Measurements from ENCODE around the gene OR2T2.
A peak's percentile ranks its signal among the peaks of the same experiment; 100 is the strongest.
"Not testable (repeated sequence)": the region's sequence is repeated elsewhere in the genome, so short reads cannot be mapped to it uniquely, and the experiment has no call there.

OR2T2 gene, protein sequence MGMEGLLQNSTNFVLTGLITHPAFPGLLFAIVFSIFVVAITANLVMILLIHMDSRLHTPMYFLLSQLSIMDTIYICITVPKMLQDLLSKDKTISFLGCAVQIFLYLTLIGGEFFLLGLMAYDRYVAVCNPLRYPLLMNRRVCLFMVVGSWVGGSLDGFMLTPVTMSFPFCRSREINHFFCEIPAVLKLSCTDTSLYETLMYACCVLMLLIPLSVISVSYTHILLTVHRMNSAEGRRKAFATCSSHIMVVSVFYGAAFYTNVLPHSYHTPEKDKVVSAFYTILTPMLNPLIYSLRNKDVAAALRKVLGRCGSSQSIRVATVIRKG

DNA sequence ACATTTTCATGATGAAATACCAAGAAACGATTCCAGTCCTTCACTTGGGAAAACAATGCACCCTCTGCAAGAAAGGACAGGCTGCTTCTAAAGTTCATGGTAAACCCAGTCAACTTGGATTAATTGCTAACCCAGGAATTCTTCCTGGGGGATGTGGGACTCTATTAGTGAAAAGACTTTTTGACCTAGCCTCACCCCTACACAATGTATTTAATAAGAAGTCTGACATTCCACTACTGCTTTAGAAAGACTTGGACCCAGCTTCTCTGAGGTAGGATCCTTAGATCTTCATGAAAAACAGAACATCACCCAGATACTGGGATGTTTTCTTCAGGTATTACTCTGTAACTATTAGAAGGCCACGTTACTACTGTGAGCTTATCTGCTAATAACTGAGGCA is at the start of gene OR2T2:
Gene OR2T2 (plus strand): TSS at position 239 of the 400 bp plus-strand sequence. CDS start 7,161 bp downstream, outside the sequence.
- not testable (repeated sequence) for DNase-seq

DNA sequence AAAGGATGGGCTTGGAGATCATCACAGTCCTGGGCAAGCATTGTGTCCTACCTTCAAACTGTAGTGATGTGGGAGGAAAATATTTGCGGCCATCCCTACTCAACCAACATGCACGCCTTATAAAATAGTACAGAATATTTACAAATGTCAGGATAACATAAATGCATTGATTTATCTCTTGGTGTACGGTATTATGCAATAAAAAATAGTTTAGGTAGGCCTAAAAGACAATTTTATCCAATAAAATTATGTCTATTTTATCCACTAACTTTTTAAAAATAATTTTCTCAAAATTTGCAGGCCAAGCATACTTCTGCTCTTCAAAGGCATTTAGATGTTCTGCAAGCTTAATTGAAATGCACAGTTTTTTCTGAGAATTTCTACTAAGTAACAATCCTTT is 42.7 kb upstream of the OR2T2 start, which contains the start of gene OR2T1:
Gene OR2T1 (plus strand): TSS at position 301 of the 400 bp plus-strand sequence. CDS start 3,100 bp downstream, outside the sequence.
- no peak for DNase-seq

DNA sequence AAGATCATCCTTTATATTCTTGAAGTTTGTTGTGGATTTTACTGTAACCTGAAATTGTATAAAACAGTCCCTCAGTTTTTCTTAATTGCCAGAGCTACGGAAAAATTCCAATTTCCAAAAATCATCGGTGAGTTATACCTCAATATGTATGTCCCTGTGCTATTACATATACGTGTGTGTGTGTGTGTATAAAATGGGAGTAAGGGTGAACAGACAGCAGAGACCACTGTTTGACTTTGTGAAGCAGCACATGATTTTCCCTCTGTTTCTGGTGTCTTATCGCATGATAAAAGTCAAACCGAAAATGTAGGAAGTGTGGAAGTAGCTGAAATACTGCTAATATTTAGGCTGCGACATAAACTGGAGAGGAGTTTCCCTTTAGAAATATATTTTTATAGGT is 41.4 kb upstream of the OR2T2 start:
- no peak for DNase-seq

DNA sequence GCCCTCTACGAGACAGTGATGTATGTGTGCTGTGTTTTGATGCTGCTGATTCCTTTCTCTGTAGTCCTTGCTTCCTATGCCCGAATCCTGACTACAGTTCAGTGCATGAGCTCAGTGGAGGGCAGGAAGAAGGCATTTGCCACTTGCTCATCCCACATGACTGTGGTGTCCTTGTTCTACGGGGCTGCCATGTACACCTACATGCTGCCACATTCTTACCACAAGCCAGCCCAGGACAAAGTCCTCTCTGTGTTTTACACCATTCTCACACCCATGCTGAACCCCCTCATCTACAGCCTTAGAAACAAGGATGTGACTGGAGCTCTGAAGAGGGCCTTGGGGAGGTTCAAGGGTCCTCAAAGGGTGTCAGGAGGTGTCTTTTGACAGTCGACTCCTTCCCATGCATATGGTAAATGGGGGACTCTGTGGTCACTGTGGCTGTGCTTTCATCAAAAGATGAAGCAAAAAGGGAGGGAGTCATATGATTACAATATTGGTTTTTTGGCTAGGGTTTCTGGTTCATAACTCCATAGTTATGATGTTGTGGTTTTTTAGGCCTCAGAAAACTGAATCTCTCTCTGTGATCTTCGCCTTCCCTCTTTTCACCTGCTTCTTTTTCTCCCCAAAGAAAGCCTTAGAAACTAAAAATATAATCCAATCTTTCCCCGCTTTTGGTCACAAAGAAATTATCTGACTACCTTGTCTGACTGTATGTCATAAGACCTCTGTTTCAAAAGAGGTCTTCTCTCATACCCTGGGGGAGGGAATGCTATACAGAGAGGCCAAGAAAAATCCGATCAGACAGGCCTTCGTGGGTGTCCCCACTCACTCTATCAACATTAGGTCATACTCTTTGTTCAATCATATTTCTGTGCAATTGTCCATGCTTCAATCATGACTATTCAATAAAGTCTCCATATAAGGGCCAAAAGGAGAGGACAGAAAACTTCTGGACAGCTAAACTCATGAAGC is 38.4 kb upstream of the OR2T2 start:
- DNase-seq = no peak

DNA sequence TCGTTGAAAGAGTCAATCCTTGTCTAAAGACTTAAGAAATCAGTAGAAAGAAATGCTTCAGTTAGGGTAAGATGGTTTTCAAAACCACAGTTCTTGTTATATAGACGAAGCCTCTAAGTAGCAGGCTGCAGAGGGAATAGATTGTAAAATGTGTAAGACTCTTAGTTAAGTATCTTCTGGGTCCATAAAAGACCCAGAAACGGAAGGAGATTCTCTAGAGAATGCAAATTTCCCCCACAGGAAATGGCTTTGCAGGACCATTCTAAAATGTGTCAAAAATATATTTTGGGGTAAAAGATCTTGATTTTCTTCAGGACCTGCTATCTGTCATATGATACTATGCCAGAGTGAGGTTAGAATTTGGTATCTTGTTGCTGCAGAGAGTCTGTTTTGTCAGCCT is 29.2 kb upstream of the OR2T2 start:
- no peak for DNase-seq

DNA sequence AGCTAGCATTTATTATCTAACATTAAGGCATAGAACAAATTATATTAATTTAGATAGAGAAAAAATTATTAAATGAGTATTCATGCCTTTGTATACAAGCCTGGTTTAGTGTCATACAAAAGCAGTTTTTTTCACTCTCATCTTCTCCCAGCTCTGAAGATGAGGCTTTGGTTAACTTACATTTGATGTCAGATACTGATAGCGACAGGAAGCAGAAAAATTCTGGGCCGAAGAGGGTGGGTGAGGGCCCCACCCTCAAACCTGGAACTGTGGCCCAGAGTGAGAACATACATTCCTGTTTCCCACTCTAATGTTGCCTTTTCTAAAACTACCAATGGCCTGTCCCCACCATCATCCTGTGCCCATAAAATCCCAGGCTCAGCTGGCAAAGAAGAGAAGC is 27.6 kb upstream of the OR2T2 start:
- peak; percentile 3 for DNase-seq

DNA sequence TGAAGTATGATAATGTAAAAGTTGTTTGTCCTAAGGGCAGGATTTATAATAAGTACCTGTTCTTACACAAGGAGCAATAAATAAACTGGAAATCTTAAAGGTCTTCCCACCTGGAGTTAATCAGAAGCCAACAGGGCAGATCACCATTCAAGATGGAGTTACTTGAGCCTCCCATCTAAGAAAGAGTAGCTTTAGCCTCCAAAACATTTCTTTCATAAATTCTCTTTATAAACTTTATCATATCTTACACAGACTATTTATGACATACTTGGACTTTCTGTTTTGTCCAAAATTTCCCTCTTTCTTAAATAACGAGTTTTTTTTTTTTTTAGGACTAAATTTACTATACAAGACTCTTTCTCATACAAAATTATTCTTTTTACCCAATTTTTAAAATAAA is 24.1 kb upstream of the OR2T2 start:
- DNase-seq = no peak

DNA sequence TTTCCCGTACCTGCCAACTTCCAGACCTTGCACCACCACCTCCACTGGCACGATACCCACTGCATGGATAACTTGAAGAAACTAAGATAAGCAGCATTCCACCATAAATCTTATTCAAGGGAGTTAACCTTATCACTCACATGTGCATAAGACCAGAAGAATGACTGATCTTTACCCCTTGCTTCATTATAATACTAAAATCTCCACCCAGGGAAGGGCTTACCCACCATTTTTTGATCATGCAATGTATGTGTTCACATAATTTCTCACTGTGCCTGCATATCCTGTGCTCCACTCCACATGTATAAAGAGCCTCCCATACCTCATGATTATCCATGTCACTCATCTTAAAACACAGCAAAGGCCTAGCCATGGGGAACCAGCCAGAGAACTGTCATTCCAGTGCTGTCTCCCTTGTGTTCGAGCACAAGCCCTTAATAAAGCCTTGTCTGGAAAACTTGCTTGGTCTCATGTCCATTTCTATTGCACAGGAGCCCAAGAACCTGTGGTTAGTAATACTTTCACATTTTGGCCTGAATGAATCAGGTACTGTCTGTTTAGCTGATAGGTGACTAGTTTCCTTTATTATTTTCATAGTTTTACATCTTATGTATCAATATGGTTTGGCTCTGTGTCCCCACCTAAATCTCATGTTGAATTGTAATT is 17.8 kb upstream of the OR2T2 start:
- DNase-seq = not testable (repeated sequence)

DNA sequence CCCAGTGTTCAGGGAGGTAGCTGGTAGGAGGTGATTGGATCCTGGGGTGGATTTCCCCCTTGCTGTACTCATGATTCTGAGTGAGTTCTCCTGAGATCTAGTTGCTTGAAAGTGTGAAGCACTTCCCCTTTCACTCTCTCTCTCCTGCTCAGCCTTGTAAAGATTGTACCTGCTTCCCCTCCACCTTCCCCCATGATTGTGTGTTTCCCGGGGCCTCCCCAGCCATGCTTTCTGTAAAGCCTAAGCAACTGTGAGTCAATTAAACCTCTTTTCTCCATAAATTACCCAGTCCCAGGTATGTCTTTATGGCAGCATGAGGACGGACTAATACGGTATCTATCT is 17.3 kb upstream of the OR2T2 start:
- not testable (repeated sequence) for DNase-seq

DNA sequence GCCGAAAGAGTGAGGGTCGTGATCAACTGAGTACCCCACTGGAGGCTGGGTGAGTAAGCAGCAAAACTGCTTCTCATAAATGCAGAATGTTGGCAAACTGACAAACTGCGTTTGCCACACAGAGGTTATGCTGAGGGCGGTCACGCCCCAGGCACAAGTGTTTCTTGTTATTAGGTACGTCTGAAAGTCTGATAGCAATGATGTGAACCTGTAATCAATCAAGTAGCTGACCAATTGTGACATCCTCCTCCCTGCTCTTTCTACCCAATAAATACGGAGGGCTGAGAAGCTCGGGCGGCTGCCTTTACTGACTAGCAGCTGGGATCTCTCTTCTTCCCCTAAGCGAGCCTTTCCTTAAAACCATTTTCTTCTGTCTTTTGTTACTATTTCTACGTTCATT is 13.8 kb upstream of the OR2T2 start:
- DNase-seq = not testable (repeated sequence)

DNA sequence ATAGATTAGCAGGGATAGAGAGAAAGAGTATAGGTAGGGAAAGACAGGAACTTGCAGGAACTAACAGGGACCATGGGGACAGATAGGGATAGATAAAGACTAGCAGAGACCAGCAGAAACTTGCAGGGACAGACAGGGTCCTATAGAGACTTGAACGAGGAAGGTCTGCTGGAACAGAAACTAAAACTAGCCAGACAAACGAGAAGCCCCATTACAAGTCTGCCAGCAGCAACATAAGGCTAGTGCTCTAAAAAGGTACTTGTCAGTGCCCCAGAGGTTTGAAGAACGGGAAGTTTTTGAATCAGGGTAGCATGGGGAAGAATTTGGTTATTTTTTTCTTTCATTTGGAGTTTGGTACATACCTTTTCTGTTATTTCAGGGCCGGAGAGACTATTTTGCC is 13.2 kb upstream of the OR2T2 start:
- DNase-seq = not testable (repeated sequence)

DNA sequence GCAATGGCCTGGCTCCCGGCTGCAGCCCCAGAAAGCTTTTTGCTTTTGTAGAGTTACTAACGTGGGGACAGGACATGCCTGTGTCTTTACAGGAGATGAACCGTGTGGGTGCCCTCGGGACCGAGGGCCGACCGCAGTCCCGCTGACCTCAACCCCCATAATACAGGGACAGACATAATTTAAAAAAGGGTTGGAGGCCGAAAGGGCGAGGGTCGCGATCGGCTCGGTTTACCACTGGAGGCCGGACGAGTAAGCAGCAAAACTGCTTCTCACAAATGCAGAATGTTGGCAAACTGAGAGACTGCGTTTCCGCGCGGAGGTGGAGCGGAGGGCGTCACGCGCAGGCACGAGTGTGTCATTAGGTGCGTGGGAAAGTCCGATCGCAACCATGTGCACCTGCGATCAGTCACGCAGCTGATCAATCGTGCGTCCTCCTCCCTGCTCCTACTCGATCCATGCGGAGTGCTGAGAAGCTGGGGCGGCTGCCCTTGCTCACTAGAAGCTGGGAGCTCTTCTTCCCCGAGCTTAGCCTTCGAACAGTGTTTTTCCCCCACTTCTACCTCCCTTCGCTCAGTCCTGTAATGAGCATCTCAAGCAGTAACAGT is 11.5 kb upstream of the OR2T2 start:
- not testable (repeated sequence) for DNase-seq

DNA sequence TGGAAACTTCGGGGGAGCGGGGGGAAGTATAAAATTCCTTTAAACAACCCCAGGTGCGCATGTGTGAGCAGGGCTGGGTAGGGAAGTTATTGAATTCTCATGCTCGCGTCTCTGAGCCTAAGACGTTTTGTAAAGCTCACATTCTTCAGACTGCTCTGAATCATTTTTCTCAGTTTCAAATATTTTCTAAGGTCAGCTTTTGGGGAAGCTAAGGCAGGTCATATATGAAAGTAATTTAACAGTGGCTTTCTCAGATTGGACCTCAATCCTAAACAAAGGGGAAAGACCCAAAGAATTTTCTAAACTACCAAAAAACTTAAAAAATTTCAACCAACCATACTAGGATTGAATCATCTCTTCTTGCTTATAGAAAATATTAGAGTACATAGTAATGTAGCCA is 10.5 kb upstream of the OR2T2 start:
- not testable (repeated sequence) for DNase-seq

DNA sequence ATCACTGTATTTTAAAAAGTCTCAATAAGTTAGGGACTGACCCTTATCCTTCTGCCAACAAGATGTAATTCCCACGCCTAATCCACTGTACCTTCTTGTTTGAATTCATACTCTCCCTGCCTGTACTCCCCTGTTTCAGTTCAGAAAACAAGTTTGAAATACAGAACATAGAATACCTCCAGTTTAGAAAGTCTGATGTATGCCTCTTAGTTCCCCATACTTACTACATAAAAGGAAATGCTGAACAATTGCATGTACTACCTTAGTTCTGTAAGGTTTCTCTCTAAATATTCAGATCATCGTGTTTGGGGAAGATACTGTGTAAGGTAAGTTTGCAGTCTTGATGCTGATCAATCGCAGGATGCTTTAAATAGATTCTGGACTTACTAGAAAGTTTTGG is 9.1 kb upstream of the OR2T2 start:
- not testable (repeated sequence) for DNase-seq

DNA sequence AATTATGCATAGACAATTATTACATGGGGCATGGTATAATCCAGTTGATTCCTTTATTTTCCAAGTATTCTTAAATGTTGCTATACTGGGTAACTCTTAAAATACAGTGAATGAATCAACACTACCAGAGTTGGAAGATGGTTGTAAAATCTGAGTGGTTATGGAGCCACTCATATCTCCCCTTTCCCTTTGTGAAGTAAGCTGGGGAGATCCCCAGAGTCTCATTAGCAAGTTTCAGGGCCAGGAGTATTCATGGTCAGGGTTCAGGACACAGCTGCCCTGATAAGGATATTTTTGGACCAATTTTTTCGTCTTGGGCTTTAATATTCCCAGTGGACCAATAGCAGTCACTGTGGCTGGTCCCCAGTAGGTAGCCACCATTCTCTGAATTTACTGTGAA is 6.8 kb upstream of the OR2T2 start:
- not testable (repeated sequence) for DNase-seq

DNA sequence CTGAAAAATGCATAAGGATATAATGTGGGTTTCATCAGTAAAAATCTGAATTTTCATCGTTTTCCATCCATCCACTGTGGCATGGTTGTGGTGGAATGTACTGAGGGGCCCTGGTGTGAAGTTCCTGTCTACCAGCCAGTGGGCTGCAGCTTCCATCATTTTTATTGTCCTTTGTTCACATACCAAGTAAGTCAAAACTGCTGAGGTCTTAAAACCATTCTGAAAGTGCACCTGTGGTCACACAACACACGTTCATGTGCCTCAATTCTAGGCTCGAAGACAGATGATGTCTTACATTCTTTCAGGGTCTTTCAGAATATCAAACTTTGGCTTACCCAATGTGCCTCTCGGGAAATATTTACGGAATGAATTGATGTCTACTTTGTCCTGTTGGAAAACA is 6.2 kb upstream of the OR2T2 start:
- DNase-seq = not testable (repeated sequence)

DNA sequence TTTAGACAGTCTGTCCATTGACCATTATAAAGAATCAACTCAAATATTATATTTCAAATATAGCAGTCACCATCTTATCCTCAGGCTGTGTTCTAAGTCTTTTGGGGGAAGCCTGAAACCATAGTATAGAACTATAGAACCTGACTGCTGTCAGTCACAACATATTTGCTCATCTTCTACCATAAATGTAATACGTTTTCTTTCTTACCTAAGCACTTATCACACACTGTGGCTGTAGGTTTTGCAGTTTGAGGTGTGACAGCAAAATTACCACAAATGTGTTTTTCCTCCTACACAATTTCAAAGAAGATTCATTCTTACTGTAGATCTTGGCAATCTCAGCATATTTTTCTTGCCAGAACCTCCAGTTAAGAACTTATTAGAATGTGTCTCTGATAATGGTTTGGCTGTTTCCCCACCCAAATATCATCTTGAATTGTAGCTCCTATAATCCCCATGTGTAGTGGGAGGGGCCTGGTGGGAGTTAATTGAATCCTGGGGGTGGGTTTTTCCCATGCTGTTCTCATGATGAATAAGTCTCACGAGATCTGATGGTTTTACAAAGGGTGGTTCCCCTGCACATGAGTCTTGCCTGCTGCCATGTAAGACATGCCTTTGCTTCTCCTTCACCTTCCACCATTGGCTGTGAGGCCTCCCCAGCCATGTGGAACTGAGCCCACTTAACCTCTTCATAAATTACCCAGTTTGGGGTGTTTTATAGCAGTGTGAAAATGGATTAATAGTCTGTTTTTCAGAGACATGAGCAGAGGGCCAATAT is 2.7 kb upstream of the OR2T2 start:
- not testable (repeated sequence) for DNase-seq

DNA sequence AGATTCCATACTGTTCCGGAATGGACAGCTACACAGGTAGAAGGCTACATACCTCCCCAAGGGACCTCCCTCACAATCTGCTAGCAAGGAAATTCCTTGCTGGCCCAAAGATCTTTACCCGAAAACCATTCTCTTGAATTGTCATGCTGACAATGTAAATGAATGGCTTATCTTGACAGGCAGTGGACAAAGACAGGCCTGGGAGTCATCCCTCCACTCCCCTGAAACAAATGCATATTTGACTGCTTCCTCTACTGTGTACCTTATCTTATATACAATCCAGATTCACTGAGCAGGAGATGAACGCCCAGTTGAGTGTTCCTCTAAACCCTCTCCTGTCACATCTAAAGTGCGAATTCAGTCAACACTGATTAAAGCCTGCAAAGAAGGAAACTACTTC is 834 bp upstream of the OR2T2 start:
- DNase-seq = not testable (repeated sequence)

DNA sequence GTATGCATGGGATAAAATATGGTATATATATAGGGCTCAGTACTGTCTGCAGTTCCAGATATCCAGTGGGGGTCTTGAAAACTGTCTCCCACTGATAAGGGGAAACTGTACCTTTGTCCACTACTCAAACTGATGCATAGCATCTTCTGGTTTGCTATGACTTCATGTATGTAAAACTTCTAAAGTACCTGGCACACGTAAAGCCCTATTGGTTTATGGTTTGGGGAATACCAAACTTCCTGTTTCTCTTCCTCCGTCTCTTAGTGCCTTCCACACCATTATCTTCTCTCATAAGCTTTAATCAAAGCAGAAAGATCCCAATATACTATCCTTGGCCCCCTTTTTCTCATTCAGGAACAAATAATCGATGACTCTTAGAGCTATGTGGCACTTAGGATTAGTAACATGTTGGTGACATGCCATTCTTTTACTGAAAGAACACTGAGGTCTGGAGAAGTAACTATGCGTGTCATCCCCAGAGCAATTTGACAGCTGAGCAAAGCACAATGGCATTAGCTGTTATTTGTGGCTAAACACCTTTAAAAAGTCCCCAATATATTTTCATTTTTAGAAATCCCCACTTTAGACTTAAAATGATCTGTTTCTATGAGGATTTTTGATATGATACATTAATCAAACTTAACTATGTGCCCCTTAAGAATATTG is 3.1 kb downstream of the OR2T2 start:
- not testable (repeated sequence) for DNase-seq

DNA sequence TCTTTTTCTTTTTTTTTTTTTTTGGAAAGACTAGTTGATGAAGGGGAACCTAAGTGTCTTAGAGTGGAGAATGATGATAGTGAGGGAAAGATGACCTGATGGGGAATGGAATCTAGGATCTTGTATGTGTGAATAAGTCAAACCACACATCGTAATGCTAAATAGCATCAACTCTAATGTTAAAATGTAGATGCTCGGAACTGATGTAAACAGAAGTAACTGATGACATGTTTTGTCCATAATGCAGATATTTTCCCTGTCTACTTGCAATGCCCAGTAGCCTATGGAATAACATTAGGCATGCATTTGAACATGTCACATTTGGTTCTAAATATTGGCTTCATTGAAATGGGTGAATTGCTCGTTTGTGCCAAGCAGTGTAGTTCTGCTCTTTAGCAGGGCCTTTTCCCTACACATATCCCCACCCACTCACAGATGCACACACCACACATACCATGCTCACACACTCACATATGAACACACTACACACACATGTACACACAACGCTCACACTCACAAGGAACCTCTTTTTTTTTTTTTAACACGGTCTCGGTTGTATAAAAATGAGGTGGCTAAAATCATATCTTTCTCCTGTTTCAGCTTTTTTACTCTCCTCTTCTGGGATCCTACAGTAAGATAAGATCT is 4.5 kb downstream of the OR2T2 start:
- not testable (repeated sequence) for DNase-seq

Measured in CD4-positive, alpha-beta T cell treated with Interleukin-6 for 4 hours (primary cell).